ENCODE measurements around the gene SF3A1.
"Not testable (repeated sequence)": the region's sequence is repeated elsewhere in the genome, so short reads cannot be mapped to it uniquely, and the experiment has no call there.

SF3A1 gene, protein sequence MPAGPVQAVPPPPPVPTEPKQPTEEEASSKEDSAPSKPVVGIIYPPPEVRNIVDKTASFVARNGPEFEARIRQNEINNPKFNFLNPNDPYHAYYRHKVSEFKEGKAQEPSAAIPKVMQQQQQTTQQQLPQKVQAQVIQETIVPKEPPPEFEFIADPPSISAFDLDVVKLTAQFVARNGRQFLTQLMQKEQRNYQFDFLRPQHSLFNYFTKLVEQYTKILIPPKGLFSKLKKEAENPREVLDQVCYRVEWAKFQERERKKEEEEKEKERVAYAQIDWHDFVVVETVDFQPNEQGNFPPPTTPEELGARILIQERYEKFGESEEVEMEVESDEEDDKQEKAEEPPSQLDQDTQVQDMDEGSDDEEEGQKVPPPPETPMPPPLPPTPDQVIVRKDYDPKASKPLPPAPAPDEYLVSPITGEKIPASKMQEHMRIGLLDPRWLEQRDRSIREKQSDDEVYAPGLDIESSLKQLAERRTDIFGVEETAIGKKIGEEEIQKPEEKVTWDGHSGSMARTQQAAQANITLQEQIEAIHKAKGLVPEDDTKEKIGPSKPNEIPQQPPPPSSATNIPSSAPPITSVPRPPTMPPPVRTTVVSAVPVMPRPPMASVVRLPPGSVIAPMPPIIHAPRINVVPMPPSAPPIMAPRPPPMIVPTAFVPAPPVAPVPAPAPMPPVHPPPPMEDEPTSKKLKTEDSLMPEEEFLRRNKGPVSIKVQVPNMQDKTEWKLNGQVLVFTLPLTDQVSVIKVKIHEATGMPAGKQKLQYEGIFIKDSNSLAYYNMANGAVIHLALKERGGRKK

DNA sequence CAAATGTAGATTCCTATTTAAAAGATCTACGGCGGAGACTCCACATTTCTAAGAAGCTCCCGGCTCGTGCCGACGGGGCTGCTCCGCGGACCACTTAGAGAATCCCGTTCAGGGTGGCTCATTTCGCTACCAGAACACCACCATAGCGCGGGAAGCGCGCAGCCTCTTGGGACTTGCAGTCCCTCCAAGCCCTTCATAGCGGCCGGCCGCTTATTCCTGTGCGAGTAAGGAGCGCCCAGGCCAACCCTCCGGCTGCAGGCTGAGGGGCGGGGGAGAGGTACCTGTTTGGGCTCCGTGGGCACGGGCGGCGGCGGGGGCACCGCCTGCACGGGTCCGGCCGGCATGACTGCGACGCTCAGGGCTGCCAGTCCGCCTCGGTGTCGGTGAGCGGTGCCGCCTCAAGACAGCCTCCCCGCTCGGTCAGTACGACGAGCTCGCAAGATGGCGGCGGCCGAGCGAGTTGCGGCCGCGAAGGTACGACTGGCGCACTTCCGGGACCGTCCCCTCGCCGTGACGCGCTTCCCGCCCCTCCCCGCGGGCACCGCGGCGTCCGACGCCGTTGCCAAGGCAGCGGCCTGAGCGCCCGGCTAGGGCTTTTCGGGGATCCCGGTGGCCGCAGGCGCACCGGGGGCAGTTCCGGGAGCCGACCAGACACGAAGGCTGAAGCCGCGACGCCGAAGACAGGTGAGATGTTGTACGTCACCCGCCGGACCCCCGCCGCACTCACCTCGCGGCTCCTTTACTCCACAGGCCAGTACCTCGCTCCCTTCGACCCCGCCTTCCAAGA is at the start of gene SF3A1, which contains the start of gene CCDC157:
Gene SF3A1, minus strand, starts transcription at position 446 of the 787 bp plus-strand sequence. Its CDS starts 102 bp downstream, at position 344.
Gene CCDC157, plus strand, starts transcription at position 559 of the 787 bp plus-strand sequence. CDS start 8,994 bp downstream, outside the sequence.
- DNase-seq = peak; percentile 95

DNA sequence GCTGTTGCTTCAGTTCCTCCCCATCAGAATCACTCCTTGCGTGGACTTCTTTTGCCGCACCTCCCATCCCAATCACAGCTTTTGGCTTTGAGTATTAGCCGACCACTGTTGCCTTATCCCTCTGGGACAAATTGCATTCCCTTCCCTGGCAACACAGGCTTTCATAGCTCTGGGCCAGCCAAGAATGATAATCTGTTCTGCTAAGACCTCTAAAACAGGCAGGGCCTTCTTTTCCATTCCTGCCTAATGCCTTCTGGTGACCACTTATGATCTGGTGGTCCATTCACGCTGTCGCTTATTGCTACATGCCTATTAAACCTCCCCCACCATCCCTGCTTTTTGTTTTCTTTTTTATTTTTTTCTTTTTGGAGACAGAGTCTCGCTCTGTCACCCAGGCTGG is 49.7 kb upstream of the SF3A1 start:
- no peak for DNase-seq

DNA sequence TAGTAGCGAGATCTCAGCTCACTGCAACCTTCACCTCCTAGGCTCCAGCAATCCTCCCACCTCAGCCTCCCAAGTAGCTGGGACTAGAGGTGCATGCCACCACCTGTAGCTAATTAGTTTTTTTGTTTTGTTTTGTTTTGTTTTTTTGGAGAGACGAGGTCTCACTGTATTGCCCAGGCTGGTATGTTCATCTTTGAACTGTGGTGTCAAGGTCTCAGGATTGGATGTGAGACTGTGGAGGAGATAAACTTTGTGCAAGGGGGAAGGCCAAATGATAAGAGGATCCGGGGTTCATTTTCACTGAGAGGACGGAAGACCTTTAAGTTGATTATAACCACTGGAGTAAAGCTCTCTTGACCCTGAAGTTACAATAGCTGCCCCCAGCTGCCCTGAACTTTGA is 49.0 kb upstream of the SF3A1 start:
- no peak for DNase-seq

DNA sequence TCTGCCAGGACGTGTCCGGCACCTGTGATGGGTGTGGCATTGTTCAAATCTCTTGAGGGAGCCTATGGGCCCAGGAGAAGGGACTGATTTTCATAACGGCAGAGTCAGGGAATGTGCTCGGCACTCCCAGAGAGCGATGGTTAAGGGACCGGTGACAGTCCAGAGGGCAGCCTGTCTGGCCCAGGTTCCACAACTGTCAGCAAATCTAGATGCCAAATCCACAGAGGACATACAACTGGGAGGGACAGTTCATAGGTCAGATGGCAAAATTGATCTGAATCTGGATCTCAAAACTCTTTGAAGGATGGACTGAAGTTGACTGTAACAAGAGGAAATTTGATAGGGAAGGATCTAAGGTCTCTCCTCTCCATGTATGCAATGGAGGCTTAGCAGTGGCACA is 47.6 kb upstream of the SF3A1 start:
- no peak for DNase-seq

DNA sequence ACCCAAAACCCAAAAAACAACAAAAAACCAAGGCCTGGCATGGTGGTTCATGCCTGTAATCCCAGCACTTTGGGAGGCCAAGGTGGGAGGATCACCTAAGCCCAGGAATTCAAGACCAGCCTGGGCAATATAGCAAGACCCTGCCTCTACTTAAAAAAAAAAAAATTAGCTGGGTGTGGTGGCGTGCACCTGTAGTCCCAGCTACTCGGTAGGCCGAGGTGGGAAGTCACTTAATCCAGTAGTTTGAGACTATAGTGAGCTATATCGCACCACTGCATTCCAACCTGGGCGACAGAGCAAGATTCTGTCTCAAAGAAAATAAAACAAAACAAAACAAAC is 46.0 kb upstream of the SF3A1 start:
- DNase-seq = not testable (repeated sequence)

DNA sequence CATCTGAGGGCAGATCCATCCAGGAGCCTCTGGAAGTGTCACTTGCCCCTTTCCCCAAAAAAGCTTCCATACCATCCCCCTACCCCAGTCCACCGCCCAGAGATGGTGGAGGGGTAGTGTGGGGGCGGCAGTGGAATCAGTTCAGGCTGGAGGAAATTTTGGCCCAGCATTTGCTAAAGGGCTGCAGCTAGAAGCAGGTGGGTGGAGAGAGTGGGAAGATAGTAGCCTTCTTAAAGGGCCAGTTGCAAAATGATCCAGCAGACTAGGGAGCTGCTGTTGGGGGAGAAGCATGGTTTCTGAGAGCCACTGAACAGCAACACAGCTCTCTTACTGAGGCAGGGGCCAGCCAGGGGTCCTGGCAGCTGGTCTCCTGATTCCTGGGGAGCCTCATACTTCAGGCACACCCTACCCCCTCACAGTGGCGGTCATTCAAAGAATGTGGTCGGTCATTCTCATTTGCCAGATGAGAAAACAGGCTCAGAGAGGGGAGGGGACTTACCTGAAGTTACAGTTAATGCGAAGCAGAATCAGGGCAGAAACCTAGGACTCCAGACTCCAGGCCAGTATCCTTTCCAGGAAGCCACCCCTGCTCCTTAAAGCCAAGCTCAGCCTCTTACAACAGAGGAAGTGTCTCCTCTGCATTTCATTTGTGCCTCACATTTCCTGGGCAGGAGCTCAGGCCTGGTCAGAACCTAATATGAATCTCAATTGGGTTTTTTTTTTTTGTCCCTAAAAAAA is 45.5 kb upstream of the SF3A1 start:
- no peak for DNase-seq

DNA sequence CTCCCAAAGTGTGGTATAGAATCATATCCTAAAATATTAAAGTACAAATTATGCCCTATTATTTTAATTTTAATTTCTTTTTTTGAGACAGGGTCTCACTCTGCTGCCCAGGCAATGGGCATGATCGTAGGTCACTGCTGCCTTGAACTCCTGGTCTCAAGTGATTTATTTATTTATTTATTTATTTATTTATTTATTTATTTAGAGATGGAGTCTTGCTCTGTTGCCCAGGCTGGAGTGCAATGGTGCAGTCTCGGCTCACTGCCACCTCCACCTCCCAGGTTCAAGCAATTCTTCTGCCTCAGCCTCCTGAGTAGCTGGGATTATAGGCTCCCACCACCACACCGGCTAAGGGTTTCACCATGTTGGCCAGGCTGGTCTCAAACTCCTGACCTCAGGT is 44.3 kb upstream of the SF3A1 start:
- not testable (repeated sequence) for DNase-seq

DNA sequence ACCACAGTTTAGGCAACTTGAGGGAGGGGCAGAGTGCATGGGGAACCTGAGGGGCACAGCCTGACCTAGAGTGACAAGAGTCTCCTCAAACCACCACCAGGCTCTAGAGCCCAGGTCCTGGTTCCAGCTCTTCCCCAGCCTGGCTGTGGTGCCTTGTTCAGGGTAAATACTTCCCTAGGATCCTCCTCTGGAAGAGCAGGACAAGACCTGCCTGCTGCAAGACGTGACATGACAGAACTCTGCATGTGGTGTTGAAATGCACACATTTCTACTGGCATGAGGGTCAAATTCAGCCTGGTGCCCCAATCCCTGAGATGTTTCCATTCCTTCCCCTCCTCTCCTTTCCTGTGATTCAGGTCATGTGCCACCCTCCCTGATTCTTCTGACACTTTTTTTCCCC is 43.5 kb upstream of the SF3A1 start:
- DNase-seq = no peak

DNA sequence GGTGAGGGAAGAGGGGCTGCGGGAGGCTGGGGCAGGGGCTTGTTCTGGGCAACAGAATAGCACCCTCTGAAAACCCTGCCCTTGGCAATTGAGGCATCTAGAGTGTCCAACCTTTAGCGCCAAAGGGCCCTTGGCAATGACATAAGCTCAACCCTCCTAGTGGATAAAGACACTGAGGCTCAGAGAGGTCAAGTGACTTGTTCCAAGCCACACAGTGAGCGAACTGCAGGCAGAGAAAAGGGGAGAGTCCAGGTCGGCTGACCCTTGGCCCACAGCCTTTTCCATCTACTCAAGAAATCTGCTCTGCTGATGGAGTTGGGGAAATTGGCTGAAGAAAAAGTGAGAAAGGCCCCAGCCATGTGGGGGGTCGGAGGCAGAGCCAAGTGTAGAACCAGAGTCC is 43.0 kb upstream of the SF3A1 start:
- DNase-seq = no peak

DNA sequence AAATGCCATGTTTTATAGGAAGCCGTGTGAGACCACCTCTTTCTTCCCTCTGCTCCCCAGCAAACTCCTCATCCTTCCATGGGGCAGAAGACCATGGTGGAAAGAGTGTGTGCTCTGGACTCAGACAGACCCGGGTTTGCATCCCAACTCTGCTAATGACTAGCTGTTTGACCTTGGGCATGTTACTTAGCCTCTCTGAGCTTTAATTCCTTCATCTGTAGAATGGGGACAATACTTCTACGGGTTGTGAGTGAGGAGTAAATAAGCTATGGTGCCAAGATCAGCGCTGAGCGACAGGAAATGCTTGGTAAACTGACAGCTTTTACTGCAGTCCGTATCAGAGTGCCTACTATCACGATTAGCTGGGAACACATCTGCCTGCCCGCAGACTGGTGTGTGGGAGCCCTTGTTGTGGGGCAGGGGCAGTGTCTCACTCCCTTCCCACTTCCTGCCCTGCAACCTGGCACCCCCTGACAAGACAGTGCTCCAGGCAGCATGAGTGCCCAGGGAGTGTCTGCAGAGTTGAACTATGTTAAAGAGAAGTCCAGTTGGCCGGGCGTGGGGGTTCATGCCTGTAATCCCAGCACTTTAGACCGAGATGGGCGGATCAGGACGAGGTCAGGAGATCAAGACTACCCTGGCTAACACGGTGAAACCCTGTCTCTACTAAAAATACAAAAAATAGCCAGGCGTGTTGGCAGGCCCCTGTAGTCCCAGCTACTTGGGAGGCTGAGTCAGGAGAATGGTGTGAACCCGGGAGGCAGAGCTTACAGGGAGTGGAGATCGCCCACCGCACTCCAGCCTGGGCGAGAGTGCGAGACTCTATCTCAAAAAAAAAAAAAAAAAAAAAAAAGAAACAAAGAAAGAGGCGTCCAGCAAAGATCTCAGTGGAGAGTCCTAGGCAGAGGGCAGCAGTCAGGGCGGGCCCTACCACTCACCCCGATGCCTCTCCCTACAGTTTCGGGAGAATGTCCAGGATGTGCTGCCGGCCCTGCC is 42.3 kb upstream of the SF3A1 start:
- DNase-seq = no peak

DNA sequence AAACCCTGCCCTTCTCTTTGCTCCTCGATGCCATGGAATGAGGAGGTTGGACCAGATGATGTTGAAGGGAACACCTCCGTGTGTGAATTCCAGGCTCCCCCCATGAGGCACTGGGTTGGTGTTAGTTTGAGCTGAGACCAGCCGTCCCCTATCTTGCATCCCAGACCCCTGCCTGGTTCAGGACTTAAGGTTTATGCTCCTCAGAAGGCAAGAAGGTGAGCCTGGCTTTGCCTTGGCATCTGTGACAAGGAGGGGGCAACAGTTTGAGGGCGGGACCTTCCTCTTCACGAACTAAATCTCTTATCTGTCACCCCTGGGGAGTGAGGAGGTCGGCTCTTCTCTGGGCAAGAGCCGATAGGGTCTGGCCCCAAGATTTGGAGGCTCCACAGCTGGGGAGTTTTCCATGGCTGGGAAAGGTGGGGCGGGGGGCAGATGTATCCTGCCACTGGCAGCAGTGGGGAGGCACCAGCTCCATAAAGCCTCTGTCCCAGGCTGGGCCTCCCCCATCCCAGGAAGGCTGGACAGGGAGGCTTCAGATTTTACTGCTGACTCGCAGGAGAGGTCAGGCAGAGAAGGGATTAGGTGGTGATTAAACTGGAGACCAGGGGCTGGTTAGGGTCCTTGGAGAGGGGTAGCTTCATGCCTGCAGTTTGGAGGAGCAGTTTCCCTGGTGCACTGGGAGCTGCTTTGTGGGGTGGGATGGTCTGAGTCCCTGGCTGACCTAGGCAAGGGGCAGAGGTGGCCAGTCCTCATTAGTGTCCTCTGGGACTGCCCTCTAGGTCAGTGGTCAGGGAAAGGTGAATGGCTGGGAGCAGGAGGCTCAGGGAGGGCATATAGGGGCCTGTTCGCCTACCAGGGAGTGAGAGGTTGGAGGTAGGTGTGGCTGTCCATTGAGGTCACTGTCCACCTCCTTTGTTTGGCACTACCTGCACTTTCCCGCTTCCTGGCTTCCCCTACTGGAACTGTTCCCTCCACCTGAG is 41.3 kb upstream of the SF3A1 start:
- no peak for DNase-seq

DNA sequence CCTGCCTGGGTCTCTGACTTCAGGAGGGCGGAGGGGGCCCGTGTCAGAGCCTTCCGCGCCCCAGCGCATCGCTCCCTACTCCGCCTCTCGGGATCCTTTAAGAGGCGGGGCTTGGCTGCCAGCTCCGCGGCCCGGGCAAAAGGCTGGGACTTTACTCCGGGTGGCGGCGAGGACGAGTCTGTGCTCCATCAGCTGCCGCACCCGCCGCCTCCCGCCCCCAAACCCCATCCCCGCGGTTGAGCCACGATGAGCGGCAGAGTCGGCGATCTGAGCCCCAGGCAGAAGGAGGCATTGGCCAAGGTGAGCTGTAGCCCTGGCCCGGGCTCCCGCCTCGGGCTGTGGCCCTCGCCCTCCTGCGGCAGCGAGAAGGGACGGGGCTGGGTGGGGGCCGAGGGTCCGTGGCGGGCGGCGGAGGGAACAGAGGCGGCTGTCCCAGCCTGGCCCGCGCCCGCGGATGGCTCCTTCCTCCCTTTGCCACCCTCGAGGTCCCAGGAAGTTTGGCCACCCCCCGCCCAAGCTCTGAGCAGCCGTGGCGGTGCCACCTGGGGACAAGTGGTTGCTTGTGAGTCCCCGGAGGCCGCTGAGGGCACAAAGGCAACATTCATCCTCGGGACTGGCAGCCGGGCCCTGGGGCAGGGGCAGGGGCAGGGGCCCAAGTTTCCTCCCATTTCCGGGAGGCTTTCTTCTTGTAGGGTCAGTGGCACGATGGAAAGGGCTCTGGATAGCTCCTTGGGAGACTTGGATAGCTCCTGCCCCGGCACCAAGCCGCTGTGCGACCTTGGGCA is 40.4 kb upstream of the SF3A1 start, which contains the start of gene SEC14L2:
Gene SEC14L2, plus strand, starts transcription at position 148 of the 785 bp plus-strand sequence. Its CDS starts 99 bp downstream, at position 247.
- peak; percentile 60 for DNase-seq

DNA sequence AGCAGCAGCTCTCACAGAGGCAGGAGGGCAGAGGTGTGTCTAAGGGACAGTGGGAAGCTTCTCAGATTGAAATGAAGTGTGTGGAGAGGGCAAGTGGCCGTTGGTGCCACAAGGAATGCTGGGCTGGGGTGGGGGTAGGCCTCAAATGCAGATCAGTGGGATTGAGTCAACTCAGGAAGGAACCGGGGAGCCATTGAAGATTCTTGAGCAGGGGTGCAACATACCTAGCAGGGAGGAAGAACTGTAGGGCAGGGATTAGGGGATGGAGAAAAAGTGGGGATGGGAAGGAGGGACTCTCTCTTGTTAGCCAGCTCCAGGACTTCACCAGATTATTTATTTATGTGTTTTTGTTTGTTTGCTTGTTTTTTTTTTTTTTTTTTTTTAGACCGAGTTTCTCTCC is 37.2 kb upstream of the SF3A1 start:
- no peak for DNase-seq

DNA sequence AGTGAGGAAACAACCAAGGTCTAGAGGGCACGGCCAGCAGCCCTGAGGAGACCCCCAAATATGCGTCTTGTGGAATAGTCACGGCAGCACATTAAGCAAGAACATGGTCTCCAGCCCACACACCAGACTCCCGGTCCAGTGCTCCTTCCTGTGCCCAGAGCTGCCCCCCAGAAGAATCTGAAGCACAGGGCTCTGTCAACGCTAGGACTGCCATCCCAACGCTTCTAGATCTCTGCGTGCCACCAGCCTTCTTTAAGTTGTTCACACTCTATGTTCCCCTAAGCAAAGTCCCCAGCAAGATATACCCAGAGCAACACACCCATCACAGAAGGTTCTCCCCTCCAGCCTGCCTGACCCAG is 36.6 kb upstream of the SF3A1 start:
- DNase-seq = no peak

DNA sequence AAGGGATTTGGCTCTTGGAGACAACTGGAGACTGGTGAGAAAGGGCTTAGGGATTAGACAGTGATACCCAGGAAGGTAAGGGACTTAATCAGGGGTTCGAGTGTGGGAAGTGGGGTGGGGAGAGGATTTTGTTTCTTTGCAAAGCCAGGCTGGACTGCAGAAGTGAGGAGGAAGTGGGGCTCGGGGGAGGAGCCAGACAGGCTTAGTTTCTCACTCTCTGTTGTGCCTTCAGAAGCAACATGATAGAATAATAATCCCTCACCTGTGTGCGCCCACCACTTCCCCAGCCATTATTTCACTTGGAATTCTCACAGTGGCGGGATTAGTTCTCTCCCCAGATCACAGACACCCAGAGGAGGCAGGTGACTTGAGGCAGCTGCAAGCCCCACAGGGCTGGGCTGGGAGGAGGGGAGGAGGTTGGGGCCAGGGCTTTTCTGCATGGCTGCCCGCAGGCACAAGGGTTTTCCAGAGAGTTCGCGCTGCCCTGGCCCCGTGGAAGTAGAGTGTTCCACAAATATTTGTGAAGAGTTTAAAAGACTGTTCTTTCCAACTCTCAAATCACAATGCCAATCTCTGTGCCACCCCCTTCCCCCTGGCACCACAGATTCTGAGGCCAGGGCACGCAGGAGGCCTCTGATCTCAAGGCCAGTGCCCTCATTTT is 36.1 kb upstream of the SF3A1 start:
- DNase-seq = no peak

DNA sequence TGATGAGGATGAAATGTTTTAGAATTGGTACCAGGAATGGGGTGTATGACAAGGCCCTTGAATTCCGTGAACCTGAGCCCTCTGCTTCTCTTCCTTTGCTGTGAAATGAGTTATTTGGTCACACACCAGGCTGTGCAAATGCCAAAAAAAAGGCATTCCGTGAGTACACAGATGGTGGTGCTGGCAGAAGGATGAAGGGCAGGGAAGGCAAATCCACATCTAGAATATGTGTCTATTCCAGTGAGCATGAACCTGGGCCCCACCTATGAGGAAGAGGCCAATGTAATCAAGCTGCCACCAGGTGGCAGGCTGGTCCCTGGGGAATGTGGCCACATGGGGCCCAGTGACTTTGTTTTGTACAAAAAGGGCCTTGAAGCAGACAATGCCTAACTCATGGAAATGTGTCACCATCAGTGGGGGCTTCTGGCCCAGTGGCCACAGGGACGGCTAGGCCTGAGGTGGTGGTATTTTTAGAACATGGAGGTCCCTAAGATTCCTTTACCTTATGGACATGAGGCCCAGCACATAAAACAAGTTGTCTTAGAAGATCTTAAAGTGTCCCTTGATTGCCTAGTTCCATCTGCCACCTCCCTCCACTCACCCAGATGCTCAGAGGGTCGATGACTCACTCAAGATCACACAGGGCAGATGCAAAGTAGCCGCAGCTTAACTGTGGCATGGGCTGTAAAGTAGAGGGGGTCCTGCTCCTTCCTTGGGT is 34.4 kb upstream of the SF3A1 start:
- peak; percentile 82 for DNase-seq

DNA sequence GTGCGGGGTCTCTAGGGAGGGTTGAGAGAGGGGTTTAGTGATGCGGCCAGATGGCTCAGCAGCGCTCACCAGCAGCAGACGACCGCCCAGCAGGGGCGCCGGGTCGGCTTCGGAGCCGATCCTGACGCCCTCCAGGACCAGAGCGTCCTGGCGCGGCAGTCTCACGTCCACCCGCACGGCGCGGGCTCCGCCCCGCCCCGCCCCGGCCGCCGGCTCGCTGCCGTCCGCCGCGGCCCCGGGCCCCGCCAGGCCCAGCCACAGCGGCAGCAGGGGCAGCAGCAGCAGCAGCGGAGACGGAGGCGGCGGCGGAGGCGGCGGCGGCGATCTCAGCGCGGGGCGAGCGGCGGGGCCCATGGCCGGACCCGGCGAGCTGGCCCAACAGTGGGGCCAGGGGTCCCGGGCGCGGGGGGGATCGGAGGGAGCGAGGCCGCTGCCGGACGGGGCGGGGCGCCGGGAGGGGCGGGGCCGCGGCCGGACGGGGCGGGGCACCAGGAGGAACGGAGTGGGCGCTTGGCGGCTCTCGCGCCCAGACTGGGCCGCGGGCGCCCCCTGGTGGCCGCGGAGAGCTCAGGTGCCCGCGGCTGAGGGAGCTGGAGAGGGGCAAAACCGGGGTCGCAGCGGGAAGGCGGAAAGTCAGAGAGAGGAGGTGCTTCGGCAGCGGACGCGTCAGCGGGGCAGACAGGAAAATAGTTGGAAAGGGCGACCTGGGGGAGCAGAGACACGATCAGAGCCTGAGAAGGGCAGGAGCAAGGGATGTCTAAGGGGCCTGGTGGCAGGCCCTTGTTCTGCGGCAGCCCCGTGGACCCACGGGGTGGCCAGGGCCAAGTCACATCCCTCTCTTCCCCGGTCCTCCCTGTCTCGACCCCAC is 30.5 kb upstream of the SF3A1 start, which contains the start of gene RNF215:
Gene RNF215, minus strand, starts transcription at position 452 of the 868 bp plus-strand sequence. Its CDS starts 98 bp downstream, at position 354.
- DNase-seq = peak; percentile 88
